K562 (cell line): ENCODE results near the gene H3-3A. TPM values are rescaled to one million over a fixed set of nuclear protein-coding genes. Genes with fewer than 3 reads are reported as not detected.

Experiments
- ARID2 ChIP-seq: fragments of 450-650 bp; IDR thresholded peaks from 2 replicates; pipeline ENCODE4 v1.6.1; 2017; ENCODE audit warnings: antibody characterized with exemption, mild to moderate bottlenecking
- CHCHD3 ChIP-seq: fragments of 250-450 bp; sonication (Bioruptor Pico); IDR thresholded peaks from 2 replicates; pipeline ENCODE4 v2.1.2; 2022; ENCODE audit warnings: mild to moderate bottlenecking
- ETS1 ChIP-seq: conservative IDR thresholded peaks from 2 replicates; pipeline ENCODE4 v1.6.1; 2011; ENCODE audit warnings: low read depth, mild to moderate bottlenecking, low read length; ENCODE audit not compliant: control insufficient read depth
- MYNN ChIP-seq, 2 experiments: sonication (generic); formaldehyde crosslinking in 1 of 2; IDR thresholded peaks; 2 replicates each; pipeline versions ENCODE4 v1.5.0 to v1.6.1; 2016 to 2020; ENCODE audit warnings: antibody characterized with exemption in 1 of 2, missing genetic modification reagents in 1 of 2
- NR2C2 ChIP-seq, 2 experiments: fragments of 200-800 bp in 1 of 2; sonication (Bioruptor generic) in 1 of 2; sonication (generic) in 1 of 2; formaldehyde crosslinking in 1 of 2; IDR thresholded peaks; 2 replicates each; pipeline versions ENCODE4 v1.6.1 to v1.8.0; 2016 to 2022; ENCODE audit warnings: mild to moderate bottlenecking in 1 of 2, missing compliant biosample characterization in 1 of 2, missing genetic modification characterization in 1 of 2, missing genetic modification reagents in 1 of 2
- RBM17 ChIP-seq: fragments of 200-400 bp; formaldehyde crosslinking; IDR thresholded peaks from 2 replicates; pipeline ENCODE4 v1.6.1; 2017; ENCODE audit warnings: low read depth, mild to moderate bottlenecking, low read length, borderline replicate concordance
- SMAD1 ChIP-seq: fragments of 150-350 bp; IDR thresholded peaks from 2 replicates; pipeline ENCODE4 v1.6.1; 2014; ENCODE audit warnings: low read length, low read depth; ENCODE audit not compliant: partially characterized antibody
- SP1 ChIP-seq: sonication (generic); formaldehyde crosslinking; IDR thresholded peaks from 2 replicates; pipeline ENCODE4 v1.8.1; 2022; ENCODE audit warnings: mild to moderate bottlenecking, missing genetic modification reagents
- SRF ChIP-seq, 2 experiments: fragments of 250-450, 450-650 bp in 1 of 2; sonication (Bioruptor Pico) in 1 of 2; sonication (generic) in 1 of 2; formaldehyde crosslinking; IDR thresholded peaks; 2 replicates each; pipeline versions ENCODE4 v1.5.0 to v1.5.1; 2020 to 2022; ENCODE audit warnings: mild to moderate bottlenecking in 1 of 2, missing genetic modification reagents in 1 of 2
- TEAD1 ChIP-seq, 2 experiments: fragments of 450-650 bp in 1 of 2; sonication (generic) in 1 of 2; formaldehyde crosslinking; IDR thresholded peaks; 2 replicates each; pipeline versions ENCODE4 v1.4.0 to v1.8.0; 2020 to 2022; ENCODE audit warnings: mild to moderate bottlenecking in 2 of 2, missing genetic modification reagents in 1 of 2
- TFAP4 ChIP-seq: sonication (generic); formaldehyde crosslinking; IDR thresholded peaks from 2 replicates; pipeline ENCODE4 v1.8.0; 2022; ENCODE audit warnings: missing genetic modification reagents, mild to moderate bottlenecking, moderate library complexity, borderline replicate concordance
- THRA ChIP-seq: fragments of 450-650 bp; IDR thresholded peaks from 2 replicates; pipeline ENCODE4 v1.6.1; 2017; ENCODE audit warnings: mild to moderate bottlenecking, moderate library complexity
- WHSC1 ChIP-seq: IDR thresholded peaks from one replicate; pipeline ENCODE4 v1.6.1; 2012; ENCODE audit warnings: low read length, control low read depth, inconsistent platforms
- ZBTB1 ChIP-seq: sonication (generic); formaldehyde crosslinking; IDR thresholded peaks from 2 replicates; pipeline ENCODE4 v1.8.1; 2023; ENCODE audit warnings: missing genetic modification reagents, low read depth, mild to moderate bottlenecking, borderline replicate concordance
- ZC3H11A ChIP-seq: IDR thresholded peaks from 2 replicates; pipeline ENCODE4 v1.6.1; 2012; ENCODE audit warnings: low read depth, low read length, improper control_type of control experiment
- ZNF184 ChIP-seq: sonication (generic); formaldehyde crosslinking; IDR thresholded peaks from 2 replicates; pipeline ENCODE4 v1.5.0; 2020; ENCODE audit warnings: missing genetic modification reagents
- ZNF24 ChIP-seq: fragments of 450-650 bp; IDR thresholded peaks from 2 replicates; pipeline ENCODE4 v1.6.1; 2016
- ZNF3 ChIP-seq: fragments of 250-450 bp; sonication (Bioruptor Pico); IDR thresholded peaks from 2 replicates; pipeline ENCODE4 v1.5.0; 2021; ENCODE audit warnings: mild to moderate bottlenecking, moderate library complexity
- ZNF507 ChIP-seq: conservative IDR thresholded peaks from 2 replicates; pipeline ENCODE4 v1.6.1; 2017; ENCODE audit warnings: missing genetic modification characterization, missing compliant biosample characterization
- ZNF561 ChIP-seq: fragments of 450-650 bp; formaldehyde crosslinking; conservative IDR thresholded peaks from 2 replicates; pipeline ENCODE4 v1.4.0; 2020; ENCODE audit warnings: mild to moderate bottlenecking, moderate library complexity
- ZNF707 ChIP-seq: fragments of 250-450 bp; sonication (Bioruptor Pico); conservative IDR thresholded peaks from 2 replicates; pipeline ENCODE4 v1.8.0; 2022; ENCODE audit warnings: inconsistent platforms, mild to moderate bottlenecking, moderate library complexity
- polyA plus RNA-seq, 8 experiments: library from polyadenylated mRNA; depleted of rRNA in 4 of 8; stranded (reverse) in 5 of 8; unstranded in 3 of 8; fragments of >200 nt; fragmentation: Nextera tagmentation in 2 of 8; fragmentation: Illumina TruSeq in 1 of 8; extraction: Ambion mirVana in 2 of 8; extraction: Trizol in 1 of 8; gene quantifications; 2 replicates each; pipeline versions ENCODE4 v1.2.1 to v1.2.3, GENCODE V29; 2011 to 2014; ENCODE audit warnings: inconsistent platforms in 1 of 8, missing spikeins in 1 of 8
- total RNA-seq, 7 experiments: library from RNA; depleted of rRNA in 6 of 7; stranded (reverse); fragments of >200 nt in 6 of 7; fragmentation: Illumina TruSeq in 2 of 7; extraction: Trizol in 2 of 7; gene quantifications; 2 replicates each; pipeline versions ENCODE4 v1.2.1 to v1.2.3, GENCODE V29; 2011 to 2021; ENCODE audit warnings: low replicate concordance in 1 of 7
- TF ChIP-seq, protein P1 (sequence below): IDR thresholded peaks from 2 replicates; pipeline ENCODE4 v1.6.1; 2012; ENCODE audit warnings: low read depth, low read length, improper control_type of control experiment, borderline replicate concordance

H3-3A gene
- total and polyA plus RNA-seq, 9 of the 15 experiments (the other 6 are each of a cell fraction or from before 2014, with no cell fraction given): 426 to 1,083 (median 591) TPM

DNA sequence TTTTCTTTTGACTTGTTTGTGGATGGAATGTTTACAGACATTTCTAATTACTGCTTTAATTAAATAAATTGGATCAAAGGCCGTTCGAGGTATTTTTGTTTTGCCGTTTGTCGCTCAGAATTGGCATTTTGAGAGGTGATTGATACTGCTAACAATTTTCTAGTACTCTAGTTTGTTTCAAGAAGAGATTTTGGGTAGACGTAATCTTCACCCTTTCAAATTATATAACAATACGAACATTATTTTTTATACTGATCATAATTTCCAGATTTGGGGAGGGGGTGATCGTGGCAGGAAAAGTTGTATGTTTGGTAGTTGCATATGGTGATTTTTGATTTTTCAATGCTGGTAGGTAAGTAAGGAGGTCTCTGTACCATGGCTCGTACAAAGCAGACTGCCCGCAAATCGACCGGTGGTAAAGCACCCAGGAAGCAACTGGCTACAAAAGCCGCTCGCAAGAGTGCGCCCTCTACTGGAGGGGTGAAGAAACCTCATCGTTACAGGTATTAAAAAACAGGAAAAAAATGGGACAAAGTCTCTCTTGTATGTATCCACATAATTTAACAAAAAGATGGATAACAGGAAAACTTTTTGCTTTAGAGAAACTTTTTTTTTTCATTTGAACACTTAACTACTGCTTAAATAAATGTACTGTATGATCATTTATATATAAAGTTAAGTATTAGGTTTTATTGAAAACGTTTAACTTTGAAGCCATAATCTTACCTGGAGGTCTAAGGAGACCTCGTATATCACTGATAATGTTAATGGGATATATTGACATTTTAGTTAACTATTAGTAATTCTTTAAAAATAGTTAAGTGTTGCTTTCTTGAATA lies 1.7 kb downstream of the H3-3A start (continued):
- TF ChIP-seq RBM17: no peak
- TF ChIP-seq ZC3H11A: no peak
- no peak for TF ChIP-seq ZNF561 (CRISPR knock-in tag)
- no peak for TF ChIP-seq ZNF507 (tag)
- no peak for TF ChIP-seq TFAP4 (CRISPR knock-in tag)
- TF ChIP-seq ZNF3 (CRISPR knock-in tag): no peak
- 0 out of 4 replicates have a peak, but pooled peaks of 1 of the 2 experiments have one; percentile 18 for TF ChIP-seq TEAD1 (CRISPR knock-in tag; IDR thresholded peaks at IDR 0.05)
- no peak for TF ChIP-seq SMAD1
- TF ChIP-seq ZNF24: no peak
- TF ChIP-seq NR2C2 (CRISPR knock-in tag; IDR thresholded peaks at IDR 0.05): no peak
- 0 out of 2 replicates have a peak, but pooled peaks have one; percentile 43 for TF ChIP-seq NR2C2 (tag; IDR thresholded peaks at IDR 0.05)
- TF ChIP-seq, protein P1, sequence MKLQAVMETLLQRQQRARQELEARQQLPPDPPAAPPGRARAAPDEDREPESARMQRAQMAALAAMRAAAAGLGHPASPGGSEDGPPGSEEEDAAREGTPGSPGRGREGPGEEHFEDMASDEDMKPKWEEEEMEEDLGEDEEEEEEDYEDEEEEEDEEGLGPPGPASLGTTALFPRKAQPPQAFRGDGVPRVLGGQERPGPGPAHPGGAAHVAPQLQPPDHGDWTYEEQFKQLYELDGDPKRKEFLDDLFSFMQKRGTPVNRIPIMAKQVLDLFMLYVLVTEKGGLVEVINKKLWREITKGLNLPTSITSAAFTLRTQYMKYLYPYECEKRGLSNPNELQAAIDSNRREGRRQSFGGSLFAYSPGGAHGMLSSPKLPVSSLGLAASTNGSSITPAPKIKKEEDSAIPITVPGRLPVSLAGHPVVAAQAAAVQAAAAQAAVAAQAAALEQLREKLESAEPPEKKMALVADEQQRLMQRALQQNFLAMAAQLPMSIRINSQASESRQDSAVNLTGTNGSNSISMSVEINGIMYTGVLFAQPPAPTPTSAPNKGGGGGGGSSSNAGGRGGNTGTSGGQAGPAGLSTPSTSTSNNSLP: 0 out of 2 replicates have a peak, but pooled peaks have one; percentile 21
- TF ChIP-seq ZNF707 (CRISPR knock-in tag): peak; percentile 42; the same call in 1 of the 2 replicates
- TF ChIP-seq ARID2: no peak
- TF ChIP-seq ETS1: no peak
- TF ChIP-seq THRA: no peak; the same call in 1 of the 2 replicates
- no peak for TF ChIP-seq WHSC1
- no peak for TF ChIP-seq MYNN (IDR thresholded peaks at IDR 0.05)
- TF ChIP-seq MYNN (CRISPR knock-in tag; IDR thresholded peaks at IDR 0.05): no peak
- peak; percentile 43 to 49; a peak in 1 of 4 replicates for TF ChIP-seq SRF (CRISPR knock-in tag; IDR thresholded peaks at IDR 0.05)
- TF ChIP-seq ZNF184 (CRISPR knock-in tag): no peak
- TF ChIP-seq SP1 (CRISPR knock-in tag): no peak
- TF ChIP-seq ZBTB1 (CRISPR knock-in tag): no peak
- TF ChIP-seq CHCHD3 (CRISPR knock-in tag): 0 out of 2 replicates have a peak, but pooled peaks have one; percentile 71
